NT2/D1 (cell line): ENCODE measurements around the gene LILRB2.

Experiments
- SUZ12 ChIP-seq: IDR thresholded peaks from 2 replicates; pipeline ENCODE4 v1.6.1; 2011; ENCODE audit not compliant: insufficient read length, insufficient read depth; ENCODE audit errors: extremely low read depth
- YY1 ChIP-seq: IDR thresholded peaks from 2 replicates; pipeline ENCODE4 v1.6.1; 2011; ENCODE audit not compliant: insufficient read length, insufficient read depth
- ZNF274 ChIP-seq: IDR thresholded peaks from 2 replicates; pipeline ENCODE4 v1.6.1; 2011; ENCODE audit warnings: mild to moderate bottlenecking, low read depth, low read length

GRCh38 chr19:54311486-54311885 is 30.6 kb upstream of the LILRB2 start:
- TF ChIP-seq SUZ12: no peak
- TF ChIP-seq ZNF274: no peak
- TF ChIP-seq YY1: no peak
